Brain microvascular endothelial cell (primary cell): ENCODE data around the gene DIPK1C.

ENCODE experiments used
- DNase-seq: peaks from one replicate; pipeline ENCODE4 v3.0.0-alpha.2; 2020
- H3K27ac ChIP-seq: fragments of 250-450 bp; sonication (Bioruptor Pico); 2 replicates; pipeline ENCODE4 v1.5.1; 2020; ENCODE audit warnings: mild to moderate bottlenecking, moderate library complexity
- H3K27me3 ChIP-seq: fragments of 250-450 bp; sonication (Bioruptor Pico); replicated peaks from 2 replicates; pipeline ENCODE4 v1.5.1; 2020; ENCODE audit warnings: mild to moderate bottlenecking
- H3K36me3 ChIP-seq: fragments of 250-450 bp; sonication (Bioruptor Pico); replicated peaks from 2 replicates; pipeline ENCODE4 v1.5.1; 2020; ENCODE audit warnings: mild to moderate bottlenecking
- H3K4me3 ChIP-seq: 2 replicates; pipeline ENCODE4 v1.5.1; 2011; ENCODE audit warnings: low read depth, mild to moderate bottlenecking, control low read depth, low read length, moderate library complexity
- in situ Hi-C: cut with HindIII; loops from 2 replicates; pipeline ENCODE4 v1.10.0; 2017; ENCODE audit warnings: low sequenced_read_pairs, low pct_ligation_motif_present
- TF ChIP-seq, protein P1 (sequence below): IDR thresholded peaks from 2 replicates; pipeline ENCODE4 v1.5.1; 2011; ENCODE audit warnings: low read depth, mild to moderate bottlenecking, moderate library complexity, low read length, control low read depth, inconsistent platforms; ENCODE audit errors: missing control alignments

DIPK1C gene

DNA sequence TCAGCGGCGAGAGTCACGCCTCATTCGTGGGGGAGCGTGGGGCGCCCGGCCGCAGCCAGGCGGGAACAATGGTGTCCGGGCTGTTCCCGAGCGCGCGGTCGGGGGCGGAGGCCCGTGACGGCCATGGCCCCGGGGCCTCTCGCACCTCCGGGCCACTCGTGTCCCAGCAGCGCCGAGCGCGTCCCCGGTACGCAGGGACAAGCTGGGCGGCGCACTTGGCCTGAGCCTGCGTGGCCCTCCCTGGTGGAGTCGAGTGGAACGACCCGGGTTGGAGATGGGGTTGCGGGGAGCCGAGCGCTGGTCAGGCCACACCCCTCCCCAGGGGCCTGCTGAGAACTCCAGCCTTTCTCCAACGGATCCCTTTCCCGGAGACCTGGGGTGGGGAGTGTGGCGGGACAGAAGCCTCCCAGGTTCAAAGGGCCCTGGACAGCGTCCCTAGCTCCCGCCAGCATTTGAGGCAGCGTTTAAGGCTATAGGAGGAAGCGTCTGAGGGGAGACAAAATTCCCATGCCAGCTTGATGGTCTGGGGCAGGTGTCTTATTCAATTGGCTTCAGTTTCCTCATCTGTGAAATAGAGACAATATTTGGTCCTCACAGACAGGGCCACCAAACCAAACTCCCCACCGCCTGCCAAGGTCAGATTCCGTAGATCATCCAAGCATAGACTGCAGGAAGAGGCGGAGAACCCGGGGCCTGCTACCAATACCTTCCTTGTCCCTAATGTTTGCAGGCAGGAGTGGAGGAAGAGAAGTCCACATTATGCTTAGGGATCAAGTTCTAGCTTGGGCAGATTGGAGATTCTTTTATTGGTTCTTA is 39.6 kb upstream of the DIPK1C start:
- DNase-seq: peak; percentile 43
- in situ Hi-C loops: no loop called here
- Histone ChIP-seq H3K4me3 (peak overlapping the region; percentile 91), H3K36me3 (peaks cover 4% of the 10 kb centered on the region), H3K27ac (peak overlapping the region; percentile 86), H3K27me3 (no peaks in the 10 kb centered on the region)
- TF ChIP-seq, protein P1, sequence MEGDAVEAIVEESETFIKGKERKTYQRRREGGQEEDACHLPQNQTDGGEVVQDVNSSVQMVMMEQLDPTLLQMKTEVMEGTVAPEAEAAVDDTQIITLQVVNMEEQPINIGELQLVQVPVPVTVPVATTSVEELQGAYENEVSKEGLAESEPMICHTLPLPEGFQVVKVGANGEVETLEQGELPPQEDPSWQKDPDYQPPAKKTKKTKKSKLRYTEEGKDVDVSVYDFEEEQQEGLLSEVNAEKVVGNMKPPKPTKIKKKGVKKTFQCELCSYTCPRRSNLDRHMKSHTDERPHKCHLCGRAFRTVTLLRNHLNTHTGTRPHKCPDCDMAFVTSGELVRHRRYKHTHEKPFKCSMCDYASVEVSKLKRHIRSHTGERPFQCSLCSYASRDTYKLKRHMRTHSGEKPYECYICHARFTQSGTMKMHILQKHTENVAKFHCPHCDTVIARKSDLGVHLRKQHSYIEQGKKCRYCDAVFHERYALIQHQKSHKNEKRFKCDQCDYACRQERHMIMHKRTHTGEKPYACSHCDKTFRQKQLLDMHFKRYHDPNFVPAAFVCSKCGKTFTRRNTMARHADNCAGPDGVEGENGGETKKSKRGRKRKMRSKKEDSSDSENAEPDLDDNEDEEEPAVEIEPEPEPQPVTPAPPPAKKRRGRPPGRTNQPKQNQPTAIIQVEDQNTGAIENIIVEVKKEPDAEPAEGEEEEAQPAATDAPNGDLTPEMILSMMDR: peak; percentile 31

DNA sequence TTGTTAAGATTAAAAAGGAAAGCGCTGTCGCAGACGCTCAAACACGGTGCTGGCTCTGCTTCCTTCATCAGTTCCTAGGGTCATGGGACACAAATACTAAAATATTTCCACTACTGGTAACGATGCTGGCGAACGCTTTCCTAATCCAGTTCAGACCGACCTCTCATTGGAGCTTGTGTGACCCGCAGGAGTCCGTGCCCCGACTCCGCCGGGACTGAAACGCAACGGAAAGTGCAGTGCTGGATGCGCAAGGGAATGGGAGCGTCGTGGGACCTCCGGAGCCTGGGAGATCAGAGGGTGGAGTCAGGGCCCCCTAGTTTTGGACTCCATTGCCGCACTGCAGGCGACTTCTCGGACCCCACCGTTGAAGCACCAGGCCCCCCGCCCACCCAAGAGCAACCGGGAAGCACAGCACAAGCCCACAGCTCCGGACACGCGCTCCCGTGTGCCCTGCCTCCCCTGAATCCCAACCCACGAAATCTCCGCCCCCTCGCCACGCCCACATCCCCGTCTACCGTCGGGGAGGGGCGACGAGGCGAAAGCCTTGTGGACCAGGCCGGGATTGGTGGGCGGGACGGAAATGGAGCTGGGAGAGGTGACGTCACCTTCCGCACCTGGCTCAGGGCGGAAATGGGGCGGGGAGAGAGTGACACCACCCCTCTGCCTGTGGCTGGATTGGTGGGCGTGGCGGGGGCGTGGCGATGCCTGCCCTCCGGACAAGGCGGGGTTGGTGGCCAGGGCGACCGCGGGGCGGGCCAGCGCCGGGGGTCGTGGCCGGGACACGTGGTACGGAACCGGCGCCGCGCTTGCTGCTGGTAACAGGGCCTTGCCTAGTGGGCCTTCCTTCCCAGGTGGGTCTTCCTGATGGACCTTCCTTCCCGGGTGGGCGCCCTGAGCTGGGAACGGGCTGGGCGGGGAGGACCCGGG is 38.7 kb upstream of the DIPK1C start, which contains the start of gene CNDP2:
Gene CNDP2, plus strand, starts transcription at position 783 of the 927 bp plus-strand sequence. CDS start 3,611 bp downstream, outside the sequence.
- no peaks in the 10 kb centered on the region for H3K27me3 ChIP-seq
- H3K27ac ChIP-seq: peak within 1 kb of the TSS; percentile 86
- DNase-seq: peak; percentile 98
- peak within 1 kb of the TSS; percentile 91 for H3K4me3 ChIP-seq
- TF ChIP-seq, protein P1: no peak
- in situ Hi-C loops: no loop called here
- no peaks in the 10 kb centered on the region for H3K36me3 ChIP-seq

DNA sequence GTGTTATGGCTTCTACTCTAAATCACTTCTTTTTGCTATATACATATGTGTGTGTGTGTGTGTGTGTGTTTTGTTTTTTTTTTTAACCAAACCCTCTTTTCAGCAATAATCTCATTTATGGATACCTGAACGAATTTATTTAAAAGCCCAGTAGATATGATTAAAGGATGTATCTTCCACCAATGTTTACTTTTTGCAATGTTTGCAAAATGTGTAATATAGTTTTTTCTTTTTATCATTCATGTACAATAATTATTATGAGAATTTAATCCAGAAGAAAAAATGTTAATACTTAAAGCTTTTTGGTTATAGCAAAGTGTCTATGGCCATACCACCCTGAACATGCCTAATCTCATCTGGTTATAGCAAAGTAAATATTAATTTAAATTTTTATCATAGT is 37.4 kb upstream of the DIPK1C start:
- H3K4me3 ChIP-seq: no peak overlapping the region
- in situ Hi-C loops: no loop called here
- H3K27me3 ChIP-seq: no peaks in the 10 kb centered on the region
- TF ChIP-seq, protein P1: no peak
- H3K27ac ChIP-seq: no peak overlapping the region
- no peaks in the 10 kb centered on the region for H3K36me3 ChIP-seq
- no peak for DNase-seq

DNA sequence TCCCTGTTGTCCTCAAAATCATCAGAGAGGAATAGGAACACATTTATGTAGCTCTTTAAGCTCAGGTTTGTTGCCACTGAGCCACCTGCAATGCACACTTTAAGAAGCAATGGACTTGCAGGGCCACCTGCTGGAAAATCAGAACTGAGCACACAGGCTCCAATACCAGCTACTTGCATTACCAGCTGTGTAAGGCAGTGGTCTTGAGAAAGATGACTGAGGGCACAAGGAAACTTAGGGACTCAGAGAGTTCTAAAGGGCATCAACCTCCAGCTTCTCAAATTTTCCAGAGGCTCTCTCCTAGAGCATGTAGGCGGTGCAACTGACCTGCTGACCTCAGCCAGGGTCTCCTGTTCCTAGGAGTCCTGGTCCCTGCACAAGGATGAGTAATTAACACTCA is 36.6 kb upstream of the DIPK1C start:
- peak; percentile 32 for DNase-seq
- no peak overlapping the region for H3K4me3 ChIP-seq
- TF ChIP-seq, protein P1: peak; percentile 70
- no peaks in the 10 kb centered on the region for H3K36me3 ChIP-seq
- H3K27ac ChIP-seq: no peak overlapping the region
- in situ Hi-C loops: no loop called here
- H3K27me3 ChIP-seq: no peaks in the 10 kb centered on the region

DNA sequence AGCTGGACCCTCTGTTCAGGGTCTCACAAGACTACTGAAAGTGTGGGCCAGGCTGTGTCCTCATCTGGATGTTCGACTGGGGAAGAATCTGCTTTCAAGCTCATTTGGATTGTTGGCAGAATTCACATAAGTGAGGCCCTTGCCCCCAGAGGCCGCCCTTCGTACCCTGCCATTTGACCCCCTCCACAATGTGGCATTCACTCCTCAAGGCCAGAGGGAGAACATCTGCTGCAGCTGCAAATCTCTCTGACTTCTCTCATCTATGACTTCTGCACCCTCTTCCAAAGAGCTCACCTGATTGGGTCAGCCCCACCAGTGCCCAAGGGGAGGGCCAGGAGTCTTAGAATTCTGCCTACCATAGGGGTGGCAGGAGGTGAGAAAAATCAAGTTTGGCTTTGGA is 35.2 kb upstream of the DIPK1C start:
- in situ Hi-C loops: no loop called here

More for the DNA sequence above, 35.2 kb upstream of the DIPK1C start:
- H3K4me3 ChIP-seq: no peak overlapping the region
- TF ChIP-seq, protein P1: no peak
- H3K27ac ChIP-seq: no peak overlapping the region
- H3K27me3 ChIP-seq: no peaks in the 10 kb centered on the region
- no peaks in the 10 kb centered on the region for H3K36me3 ChIP-seq
- no peak for DNase-seq
